D341Med (cell line): Measurements from ENCODE around the gene SCRN2.
A peak's percentile ranks its signal among the peaks of the same experiment; 100 is the strongest.

Source experiments
- DNase-seq: peaks from one replicate; pipeline ENCODE4 v3.0.0; 2012; ENCODE audit warnings: low spot score

Gene SCRN2

DNA sequence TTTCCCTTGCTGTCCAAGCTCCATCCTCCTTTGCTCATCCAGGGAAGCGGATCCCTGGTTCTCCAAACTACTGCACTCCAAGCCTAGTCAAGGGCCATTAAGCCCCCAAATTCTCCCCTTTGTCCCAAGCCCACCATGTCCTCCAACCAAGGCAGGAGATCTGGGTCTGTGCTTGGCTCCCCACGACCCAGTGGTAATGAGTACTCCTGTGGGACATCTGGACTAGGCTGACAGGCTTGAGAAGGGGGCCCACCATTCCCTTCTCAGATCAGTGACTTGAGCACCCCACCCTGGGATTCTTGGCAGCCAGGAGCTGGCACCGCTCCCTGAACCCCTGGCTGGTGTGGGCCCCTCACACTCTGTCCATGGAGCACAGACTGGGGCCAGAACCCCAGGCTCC lies 36.6 kb downstream of the SCRN2 start:
- no peak for DNase-seq

DNA sequence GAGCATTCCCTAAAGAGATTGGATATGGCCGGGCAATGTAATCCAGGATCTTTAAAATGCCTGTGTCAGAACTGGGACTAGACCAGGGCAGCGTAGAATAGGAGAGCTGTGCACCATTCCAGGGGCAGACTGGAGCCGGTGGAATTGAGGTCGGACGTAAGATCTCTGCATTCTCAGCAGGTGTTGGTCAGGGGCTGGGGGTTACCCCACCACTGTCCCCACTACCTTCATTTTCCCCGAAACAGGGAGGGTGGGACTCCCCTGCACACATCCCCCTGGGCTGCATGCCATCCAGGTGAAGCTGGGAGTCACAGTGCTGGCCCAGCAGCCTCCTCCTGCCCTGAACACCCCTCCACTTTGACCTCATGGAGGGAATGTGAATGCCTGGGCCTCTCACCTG lies 37.3 kb downstream of the SCRN2 start:
- peak; percentile 42 for DNase-seq

DNA sequence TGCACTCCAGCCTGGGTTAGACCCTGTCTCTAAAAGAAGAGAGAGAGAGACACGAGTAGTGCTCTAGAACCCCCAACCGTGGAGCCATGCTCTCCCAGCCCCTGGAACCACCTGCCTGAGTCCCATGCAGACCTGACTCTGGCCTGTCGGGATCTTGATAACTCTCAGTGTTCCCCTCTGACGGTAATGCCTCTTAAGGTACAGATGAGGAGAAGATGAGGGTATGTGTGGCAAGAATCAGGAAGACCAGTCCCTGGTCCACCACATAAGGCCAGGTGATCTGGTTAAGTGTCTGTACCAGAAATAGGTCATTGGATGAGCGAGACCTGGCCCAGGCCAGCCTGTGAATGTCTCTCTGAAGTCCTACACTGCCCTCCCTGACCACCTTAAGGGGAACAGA lies 37.9 kb downstream of the SCRN2 start:
- DNase-seq, result peak; percentile 15

DNA sequence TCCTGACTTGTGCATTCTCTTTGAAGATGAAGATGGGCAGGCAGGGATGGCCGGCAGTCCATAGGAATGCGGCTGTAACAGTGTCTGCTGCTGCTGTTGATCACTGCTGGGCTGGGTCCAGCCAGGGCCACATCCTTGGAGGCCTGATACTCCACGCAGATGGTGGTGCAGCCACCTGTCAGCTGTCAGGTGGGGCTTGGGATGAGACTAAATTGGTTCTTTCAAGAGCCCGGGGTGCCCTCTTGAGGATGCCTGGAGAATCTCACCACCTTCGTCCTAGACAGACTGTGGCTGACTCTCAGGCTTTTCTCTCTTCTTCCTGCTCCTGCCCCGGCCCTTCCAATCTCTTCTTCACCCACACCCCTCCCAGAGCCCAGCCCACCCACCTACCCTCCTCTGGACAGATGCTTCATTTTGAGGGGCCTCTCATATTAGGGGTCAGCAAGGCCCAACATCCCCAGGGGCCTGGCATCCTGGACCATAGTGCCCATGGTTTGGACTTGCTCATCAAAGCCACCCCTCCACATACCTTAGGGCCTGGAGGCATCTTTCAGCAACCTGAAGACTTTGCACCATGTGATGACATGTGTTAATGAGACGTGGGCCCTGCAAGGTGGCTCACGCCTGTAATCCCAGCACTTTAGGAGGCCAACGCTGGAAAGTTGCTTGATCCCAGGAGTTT lies 38.6 kb downstream of the SCRN2 start:
- peak; percentile 90 for DNase-seq

DNA sequence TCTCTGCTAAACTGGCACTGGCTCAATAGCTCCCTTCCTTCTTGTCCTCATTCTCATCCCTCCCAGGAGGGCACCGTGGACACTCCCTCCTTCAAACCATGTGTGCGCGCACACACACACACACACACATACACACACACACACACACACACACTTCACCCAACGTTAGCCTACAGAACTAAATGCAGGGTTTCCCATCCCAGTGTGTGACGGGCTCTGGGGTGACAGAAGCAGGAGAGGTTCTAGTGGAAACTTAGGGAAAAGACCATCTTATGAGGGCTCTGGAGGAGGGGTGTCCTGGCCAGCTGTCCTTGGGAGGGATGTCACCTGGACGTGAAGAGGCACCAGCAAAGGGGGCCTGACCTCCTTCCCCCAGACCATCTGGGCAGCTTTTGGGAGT lies 39.2 kb downstream of the SCRN2 start:
- no peak for DNase-seq

DNA sequence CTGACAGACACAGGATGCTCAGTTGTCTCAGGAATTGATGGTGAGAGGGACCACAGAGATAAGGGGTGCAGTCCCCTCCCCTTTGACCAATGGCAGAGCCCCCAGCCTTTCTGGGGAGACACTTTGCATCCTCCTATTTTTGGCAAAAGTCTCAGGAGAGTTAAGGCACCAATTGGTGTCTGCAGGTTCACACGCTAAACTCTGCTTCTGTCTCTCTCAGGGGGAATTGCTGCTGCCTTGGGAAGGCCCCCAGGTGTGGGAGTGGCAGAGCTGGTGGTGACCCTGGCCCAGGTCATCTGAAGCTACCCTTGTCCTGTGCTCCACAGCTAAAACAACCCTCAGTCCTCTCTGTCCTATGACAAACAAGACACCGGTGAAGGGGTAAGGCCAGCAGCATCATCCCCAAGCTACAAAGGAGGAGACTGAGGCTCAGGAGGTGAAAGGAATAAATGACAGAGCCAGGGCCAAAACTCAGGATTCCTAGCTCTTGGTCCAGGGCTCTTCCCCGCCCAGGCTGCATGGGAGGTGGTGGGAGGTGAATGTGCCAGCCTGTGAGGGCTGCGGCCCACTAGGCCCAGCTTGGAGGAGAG lies 39.8 kb downstream of the SCRN2 start:
- DNase-seq, result peak; percentile 25

DNA sequence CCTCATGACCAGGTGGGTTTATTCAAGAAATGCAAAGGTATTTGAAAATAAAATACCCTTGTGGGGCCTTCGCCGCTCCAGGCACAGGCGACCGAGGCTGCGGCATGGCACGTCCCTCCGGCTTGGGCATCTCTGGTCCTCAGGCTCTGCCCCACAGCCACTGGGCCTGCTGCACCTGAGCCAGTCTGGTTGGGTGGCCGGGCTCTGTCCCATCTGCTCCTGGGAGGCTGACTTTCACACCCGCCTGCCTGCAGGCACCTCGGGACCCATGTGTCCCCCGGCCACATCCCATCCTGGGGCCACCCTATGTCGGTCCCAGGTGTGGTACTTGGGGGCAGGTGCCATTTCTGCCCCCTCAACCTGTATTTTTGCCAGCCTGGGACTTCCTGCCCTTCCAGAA lies 40.4 kb downstream of the SCRN2 start:
- peak; percentile 33 for DNase-seq

DNA sequence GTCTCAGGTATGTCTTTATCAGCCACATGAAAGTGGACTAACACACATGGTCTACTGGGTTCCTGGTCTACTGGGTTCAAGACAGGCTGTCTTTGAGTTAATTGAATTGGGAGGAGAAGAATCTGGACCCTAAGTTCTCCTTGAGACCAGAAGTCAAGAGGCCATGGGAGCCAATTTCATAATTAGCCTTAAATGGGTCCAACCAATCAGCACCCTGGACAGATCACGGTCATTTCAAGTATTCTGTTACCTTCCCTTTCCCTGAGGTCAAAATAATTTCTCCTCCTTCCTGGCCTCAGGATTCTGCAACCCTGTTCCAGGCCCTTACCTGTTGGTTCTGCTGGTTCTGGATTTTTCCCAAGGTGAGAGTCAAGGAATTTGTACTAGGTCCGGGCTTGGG lies 43.3 kb downstream of the SCRN2 start:
- no peak for DNase-seq

DNA sequence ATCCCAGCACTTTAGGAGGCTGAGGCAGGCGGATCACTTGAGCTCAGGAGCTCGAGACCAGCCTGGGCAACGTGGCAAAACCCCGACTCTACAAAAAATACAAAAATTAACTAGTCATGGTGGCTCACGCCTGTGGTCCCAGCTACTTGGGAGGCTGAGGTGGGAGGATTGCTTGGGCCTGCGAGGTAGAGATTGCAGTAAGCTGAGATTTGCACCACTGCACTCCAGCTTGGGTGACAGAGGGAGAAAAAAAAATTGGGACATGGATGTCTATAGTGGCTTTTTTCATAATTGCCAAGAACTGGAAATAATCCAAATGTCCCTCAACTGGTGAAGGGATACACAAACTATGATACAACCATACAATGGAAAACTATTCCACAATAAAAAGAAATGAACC lies 48.1 kb downstream of the SCRN2 start:
- DNase-seq, result no peak

DNA sequence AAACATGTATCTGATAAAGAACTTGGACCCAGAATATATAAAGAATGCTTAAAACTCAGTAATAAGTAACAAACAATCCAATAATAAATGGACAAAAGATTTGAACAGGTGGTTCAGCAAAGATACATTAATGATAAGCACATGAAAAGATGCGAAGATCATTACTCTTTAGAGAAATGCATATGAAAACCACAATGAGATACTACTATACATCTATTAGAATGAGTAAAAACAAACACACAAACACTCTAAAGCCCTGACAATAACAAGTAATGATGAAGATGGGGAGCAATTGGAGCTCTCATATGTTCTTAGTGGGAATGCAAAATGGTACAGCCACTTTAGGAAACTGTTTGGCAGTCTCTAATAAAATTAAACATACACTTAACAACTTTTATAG lies 48.6 kb downstream of the SCRN2 start:
- no peak for DNase-seq

DNA sequence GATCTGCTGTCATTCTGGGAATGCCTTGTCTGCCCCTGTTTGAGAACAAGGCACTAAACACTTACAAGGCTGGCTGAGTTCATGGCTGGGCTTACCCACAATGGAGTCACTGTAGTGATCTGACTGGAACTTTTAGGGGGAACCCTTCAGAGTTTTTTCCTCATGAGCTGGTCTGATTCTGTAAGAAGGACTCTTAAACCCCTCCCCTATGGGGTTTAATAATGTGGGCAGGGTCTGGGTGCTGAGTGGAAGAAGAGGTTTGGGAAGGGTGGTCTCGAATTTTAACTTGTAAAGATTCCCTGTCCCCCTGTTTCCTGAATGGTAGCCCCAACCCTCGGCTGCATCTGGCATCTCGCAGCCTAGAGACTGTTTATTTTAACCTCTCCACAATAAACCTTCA lies 50.0 kb downstream of the SCRN2 start:
- DNase-seq, result peak; percentile 25

DNA sequence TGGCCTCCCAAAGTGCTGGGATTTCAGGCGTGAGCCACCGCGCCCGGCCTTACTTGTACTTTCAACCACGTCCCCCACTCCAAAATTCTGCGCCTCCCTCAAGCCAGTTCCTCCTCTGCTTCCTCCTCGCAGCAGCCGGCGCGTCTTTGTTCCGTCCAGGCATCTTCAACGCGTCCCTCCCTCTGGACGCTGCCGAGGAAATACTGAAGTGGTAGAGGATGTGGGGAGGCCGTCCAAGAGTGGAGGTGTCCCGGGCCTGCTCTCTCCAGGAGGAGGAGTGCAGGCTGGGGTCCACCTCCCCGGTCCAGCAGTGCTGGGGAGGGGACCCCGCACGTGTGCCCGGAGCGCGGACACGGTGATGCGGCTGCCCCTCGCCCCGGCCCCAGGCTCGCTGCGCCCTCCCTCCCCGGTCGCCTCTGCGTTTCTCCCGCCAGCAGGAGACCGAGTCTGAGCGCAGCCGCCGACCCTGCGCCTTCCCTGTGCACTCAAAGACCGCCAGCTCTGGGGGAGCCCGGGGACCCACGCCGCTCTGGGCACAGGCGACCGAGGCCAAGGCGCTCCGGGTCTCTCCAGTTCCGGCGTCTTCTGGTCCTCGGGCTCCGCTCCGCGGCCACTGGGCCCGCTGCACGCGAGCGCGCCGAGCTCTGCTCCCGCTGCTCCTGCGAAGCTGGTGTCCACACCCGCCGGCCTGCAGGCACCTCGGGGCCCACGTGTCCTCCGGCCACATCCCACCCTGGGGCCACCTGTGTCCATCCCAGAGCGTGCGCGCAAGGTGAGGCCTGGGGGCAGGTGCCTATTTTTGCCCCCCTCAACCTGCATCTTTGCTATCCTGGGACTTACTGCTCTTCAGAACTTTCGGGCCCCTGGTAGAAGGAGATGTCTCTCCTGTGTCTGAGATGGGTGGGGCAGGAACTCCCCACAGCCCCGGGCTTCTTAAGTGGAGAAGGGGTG lies 51.2 kb downstream of the SCRN2 start:
- DNase-seq, result peak; percentile 92
